CD4-positive, alpha-beta T cell treated with Interleukin-10 for 1 hour (primary cell): ENCODE data around the gene IL17RA.

Source experiments
- DNase-seq: peaks from one replicate; pipeline ENCODE4 v3.0.0-alpha.2; 2020

IL17RA gene

DNA sequence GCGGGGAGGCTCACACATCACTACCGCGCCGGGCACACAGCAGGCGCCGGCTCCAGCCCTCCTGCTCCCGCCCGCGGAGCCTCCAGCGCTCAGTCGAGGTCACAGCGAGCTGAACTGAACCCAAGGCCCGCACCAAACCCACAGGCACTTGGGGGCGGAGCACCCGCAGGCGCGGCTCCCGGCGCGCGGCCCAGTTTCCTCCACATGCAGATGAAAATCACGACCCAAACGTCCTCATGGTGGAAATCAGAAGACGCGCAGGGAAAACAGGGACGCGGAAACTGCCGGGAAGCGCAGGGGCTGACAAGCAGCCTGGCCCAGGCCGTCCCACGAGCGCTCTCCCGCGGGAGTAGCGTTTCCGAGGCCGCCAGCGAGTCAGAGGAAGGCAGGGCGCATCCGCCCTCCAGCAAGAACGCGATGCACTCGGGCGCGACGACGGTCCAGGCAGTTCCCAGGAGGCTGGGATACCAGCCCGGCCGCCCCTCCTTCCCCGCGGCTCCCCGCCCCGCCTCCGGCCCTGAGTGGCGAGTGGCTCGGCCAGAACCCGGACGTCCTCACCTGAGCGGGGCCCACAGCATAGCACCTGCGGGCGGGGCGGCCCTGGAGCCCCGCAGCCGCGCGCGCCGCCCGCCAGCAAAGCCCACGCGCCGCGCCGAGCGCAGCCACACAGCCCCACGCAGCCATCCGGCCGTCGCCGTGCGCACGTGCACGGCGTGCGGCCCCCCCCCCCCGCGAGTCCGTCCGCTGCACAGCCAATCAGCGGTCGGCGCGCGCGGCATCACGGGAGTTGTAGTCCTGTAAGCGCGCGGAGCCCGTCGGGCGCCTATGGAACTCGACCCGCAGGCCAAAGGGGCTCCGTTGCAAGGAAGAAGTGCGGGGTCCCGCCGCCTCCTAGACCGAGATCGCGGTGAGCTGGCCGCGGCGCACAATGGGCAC lies 74.0 kb downstream of the IL17RA start, which contains the start of gene HDHD5:
TSS of gene HDHD5 (minus strand) at position 710 of the 936 bp plus-strand sequence. CDS start at position 684, 26 bp downstream.
- DNase-seq: peak; percentile 90

DNA sequence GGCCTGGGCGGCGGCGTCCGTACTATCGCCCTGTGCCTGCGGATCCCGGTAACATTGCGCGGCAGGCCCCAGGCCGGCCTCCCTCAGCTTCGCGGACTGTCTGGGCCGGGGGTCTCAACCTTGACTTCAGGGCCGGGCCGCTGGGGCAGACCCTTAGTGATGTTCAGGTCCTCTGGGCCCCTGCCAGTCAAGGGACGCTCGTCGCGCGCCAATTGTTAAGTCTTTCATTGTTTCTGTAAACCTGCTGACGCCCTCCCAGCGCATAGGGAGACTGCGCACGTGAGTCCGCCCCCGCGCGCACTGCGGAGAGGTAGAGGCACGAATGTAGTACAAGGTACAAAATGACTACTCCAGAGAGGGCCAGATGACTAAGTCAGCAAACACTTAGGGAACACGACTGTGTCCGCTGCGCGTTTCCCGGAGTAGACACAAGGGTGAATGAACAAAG lies 74.7 kb downstream of the IL17RA start:
- peak; percentile 27 for DNase-seq

DNA sequence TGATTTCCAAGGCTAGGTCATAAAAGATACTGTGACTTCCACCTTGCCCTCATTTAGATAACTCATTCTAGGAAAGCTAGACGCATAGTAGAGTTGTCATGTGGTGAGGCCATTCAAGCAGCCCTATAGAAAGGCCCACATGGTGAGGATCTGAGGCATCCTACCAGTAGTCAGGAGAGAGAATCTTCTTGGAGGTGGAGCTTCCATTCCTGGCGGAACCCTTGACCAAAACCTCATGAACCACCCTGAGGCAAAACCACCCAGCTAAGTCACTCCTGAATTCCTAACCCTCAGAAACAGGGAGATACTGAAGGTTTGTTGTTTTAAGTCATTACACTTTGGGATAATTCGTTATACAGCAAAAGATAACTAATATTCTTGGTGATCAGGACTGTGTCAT lies 77.2 kb downstream of the IL17RA start:
- DNase-seq: no peak

DNA sequence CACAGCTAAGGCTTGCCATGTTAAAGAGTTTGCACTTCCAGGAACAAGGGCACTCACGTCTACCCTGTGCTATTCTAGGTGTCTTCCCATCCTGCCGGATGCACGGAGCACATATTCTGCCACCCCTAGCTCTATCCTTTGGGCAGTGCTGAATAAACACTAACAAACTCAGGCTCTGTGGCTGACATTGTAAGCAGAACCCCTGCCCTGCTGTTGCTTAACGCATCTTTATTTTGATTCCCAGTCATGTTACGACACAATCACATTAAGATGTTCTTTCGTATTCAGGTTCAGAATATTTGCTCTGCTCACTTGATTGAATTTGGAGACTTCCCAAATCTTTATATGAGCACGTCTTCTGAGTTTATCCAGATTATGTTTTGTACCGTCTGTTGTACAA lies 77.9 kb downstream of the IL17RA start:
- no peak for DNase-seq

DNA sequence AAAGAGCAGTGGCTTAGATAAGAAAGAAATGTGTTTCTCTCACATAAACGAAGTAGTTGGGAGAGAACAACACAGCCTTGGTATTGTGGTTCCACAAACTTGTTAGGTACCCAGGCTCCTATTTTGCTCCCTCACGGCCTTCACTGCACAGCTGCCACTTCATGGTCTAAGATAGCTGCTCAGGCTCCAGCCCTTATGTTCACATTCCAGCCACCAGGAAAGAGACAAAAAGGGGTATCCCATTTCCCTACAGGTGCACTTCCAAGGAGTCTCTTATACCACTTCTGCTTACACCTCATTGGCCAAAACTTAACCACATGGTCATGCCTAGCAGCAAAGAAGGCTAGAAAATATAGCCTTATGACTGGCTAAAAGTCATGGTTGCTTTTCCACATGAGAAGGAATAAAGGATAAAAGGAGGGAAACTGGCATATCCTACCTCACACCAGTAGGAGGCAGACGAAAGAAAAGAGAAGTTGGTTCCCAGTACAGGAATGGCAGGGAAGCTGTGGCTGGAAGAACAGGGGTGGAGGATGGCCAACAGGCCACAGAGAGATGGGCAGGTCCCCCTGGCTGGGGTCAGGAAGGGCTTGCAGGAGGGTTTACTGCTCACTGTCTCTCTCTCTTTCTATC lies 79.7 kb downstream of the IL17RA start:
- DNase-seq: no peak
